ENCODE data around the gene ATRNL1.

Gene ATRNL1

DNA sequence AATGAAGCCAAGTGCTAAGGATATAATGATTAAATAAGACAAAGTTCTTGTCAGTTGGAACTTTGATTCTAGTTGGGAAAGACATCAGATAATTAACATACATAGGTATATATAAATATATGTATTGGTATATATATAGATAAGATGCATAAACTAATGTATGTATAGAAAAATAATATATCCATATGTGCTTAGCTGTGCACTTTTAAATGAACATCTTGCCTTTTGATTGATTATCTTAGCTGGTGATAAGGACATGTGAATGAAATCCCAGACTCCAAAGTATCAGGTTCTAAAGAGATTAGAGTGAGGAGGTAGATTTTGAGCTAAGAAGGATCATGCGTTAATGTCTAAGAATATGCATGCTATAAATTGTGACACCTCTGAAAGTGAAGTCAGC, 822.3 kb downstream of the ATRNL1 start:
- DNase-seq: no peak

DNA sequence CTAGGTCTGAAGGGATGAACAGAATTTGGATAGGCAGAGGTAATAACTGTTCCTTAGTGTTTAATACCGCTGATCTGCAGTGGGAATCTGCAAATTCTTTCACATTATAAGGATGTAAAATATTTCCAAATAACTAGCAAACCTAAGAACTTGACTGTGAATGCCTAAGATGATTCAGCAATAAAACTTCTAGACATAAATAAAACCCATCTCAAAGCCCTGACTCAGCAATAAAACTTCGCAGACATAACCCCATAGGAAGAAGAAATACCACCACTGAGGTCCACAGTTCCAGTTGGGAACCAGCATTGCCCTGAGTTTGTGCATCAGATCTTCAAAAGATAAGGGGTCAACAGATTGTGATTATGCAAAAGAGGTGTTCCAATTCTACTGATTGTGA, 825.6 kb downstream of the ATRNL1 start:
- DNase-seq: no peak

DNA sequence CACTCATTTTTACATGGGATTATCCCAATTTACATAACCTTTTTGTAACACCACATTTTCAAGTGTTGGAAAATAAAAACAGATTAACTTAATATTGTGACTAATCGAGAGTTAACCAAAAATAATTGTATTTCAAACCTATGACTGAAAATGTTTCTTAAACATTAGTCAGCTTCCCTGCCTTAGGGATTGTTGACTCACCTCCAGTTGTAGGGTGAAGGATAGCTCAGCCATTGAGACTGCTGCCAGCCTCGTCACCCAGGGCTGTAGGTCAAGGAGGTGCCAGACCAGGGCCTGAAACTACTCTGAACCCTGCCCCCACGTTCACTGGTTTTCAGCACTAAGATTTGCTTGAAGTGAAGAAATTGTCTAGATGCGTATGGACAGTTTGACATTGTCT, 828.6 kb downstream of the ATRNL1 start:
- DNase-seq: no peak

DNA sequence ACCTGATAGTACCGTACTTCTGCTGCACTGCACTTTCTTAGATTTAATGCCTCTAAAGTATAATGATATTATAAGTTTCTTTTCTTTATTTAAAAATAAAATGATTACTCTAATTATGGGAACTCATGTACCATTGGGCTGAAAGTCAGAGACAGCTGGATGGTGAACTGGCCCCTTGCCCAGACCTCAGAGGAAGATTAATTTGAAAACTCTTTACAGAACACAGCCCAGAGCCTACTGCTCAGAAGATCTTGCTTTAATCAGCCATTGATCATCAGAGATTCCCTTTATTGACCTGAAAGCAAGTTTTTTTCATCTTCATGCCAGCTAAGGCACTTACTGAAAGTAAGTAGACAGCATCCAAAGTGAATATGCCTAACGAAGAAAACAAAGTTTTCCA, 838.1 kb downstream of the ATRNL1 start:
- no peak for DNase-seq

DNA sequence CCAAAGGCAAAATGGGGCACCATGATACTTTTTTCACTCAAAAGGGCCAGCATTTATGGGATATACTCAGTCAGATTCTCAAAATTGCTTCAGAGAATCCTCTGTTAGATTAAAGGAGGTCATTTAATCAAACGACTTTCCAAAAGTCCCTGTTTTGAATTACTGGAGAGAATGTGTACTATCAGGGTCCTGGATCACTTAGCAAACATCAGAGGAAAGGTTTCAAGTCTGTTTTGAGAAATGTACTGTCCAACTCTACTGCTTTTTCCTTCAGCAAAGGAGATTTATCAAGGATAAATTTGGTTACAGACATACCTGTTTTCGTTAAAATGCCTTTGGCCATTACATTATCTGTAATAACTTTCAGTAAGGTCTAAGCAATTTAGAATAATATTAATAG, 838.9 kb downstream of the ATRNL1 start:
- no peak for DNase-seq

DNA sequence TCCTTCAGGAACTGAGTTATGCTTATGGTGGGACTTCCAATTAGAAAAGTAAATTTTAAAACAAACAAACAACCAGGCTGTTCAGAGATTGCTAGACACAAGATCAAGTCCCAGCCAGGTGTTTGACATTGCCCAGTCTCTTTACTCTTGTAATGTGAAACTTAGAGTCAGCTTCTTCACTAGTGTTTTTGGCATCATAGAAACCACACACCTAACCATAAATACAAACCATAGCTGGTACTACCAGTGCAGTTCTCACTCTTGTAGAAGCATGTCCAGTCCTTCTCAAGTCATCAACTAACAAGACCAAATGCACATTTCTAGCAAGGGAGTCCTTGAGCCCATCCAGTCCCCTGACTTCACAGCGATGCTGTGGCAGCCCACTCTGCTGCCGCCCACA, 839.9 kb downstream of the ATRNL1 start:
- DNase-seq: no peak

DNA sequence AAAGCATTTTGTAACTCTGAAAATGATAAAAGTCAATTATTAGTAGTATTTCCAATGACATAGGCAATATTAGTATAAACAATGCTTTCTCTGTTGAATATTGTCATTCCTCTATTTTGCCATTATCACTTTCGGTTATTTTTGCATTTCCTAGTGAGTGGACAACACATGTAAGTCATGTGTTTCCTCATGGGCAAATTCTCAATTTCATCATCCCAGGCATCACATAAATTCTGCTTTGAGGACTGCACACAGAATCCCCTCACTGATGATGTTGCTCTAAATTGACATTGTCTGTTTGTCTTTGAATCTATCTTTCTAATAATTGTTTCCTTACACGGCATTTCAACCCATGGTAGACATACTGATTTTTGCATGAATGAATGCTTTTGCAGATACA, 842.6 kb downstream of the ATRNL1 start:
- DNase-seq: no peak

DNA sequence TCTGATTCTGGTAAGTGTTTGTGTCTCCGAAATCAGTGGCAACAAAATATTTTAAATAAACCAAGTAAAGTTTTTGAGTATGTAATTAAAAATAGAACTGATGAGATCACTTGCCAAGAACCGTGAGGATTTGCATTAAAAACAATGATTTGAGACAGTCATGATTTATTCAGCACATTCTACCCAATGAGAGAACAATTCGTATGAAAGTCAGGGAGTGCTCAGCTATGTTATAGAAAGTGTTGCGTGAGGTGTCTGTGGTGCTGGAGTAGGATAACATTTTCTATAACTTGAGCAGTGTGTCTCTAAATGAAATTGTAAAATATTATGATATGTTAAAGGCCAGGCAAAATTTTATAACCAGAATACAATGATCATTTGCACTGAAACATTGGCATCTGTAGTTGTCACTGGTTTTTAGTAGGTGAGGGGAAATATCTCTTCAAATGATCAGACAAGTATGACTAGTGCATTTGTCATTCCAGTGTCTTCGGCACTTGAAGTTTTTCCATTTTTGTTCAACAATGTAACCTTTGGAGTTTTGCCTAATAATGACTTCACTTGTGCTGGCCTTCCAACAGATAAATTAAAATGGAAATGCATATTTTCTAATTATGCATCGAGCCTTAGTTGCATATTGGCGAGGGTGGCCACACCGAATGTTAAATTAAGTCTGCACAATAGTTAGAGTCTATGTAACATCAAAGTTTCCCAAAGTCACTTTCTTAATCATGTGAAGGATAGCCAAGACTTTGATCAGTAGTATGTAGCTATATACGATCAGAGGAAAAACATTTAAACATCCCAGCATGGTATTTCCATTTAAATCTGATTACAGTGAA, 844.0 kb downstream of the ATRNL1 start:
- no peak for DNase-seq

DNA sequence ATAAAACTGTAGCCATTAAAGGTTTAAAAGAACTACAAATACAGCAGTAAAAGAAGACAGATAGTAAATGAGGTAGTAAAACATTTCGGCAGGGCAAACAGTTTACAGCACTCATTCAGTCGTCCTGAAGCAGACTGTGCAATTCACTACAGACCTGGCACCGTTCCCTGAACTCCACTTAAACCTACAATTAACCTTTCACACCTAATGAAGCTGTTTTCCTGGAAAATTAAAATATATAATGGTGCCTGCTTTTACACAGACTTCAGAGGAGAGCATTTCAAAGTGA, 844.5 kb downstream of the ATRNL1 start:
- no peak for DNase-seq

DNA sequence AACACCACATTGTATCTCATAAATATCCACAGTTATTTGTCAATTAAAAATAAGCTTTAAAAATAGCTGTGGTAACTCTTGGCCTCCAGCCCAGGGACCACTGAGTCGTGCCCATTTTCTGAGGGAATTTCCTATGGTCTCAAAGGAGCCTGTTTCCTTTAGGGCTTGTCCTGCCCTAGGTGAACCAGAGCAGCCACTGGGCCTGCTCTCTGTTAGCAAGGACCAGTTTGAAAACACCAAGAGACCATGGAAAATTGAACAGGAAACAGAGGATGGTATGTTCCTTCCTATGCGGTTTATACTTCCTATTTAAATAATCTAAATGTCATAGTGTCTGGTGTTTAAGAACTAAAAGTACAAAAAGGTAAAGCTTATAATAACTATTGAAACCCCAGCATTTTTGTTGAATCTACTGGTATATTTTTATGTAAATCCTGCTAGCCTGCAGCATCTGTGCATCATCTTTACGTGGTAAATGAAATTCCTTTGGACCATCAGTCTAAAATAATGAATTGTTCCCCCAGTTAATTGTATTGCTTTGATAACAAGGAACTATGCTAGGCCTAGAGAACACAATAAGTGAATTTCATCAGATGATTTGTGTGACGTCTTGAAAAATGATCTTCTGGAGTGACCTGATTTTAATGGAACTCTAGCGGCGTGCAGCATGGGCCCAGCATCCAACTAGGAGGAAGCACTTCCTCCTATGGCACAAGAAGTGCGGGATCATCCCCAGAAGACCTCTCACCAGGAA, 846.1 kb downstream of the ATRNL1 start:
- no peak for DNase-seq

DNA sequence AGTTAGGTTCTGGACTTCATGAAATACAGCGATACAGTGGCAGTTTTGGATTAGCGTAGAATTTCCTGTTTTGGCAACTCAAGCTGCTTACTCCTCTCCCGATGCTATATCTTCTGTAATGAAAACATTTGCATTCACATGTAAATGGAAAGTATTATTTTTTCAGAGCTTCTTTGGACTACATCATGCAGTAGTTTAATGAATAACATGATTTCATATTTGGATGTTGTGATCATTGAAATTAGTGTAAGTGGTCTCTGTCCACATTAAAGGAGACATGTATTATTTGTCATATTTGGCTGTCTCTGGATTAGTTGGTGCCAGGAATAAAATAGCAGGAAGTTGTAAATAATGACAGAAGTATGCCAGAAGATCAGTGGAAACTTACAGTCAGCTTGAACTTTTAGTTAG, 848.2 kb downstream of the ATRNL1 start:
- DNase-seq: no peak

DNA sequence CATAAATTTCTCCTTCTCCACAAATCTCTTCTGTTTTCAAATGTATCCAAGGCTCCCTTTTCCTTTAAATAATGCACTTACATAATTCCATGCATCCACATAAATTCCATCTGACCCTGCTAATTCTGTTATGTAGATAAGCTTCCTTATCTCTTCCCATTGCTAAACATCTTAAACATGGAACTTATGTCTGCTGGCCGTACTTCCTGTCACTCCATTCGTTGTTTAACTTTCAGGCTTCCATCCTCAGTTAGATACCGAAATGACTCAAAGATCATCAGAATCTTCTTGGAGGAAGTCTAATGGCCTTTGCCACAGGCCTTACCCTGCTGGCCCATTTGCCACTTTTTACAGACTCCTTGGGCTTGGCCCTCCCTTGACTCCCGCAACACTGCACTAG, 848.9 kb downstream of the ATRNL1 start:
- DNase-seq: no peak

DNA sequence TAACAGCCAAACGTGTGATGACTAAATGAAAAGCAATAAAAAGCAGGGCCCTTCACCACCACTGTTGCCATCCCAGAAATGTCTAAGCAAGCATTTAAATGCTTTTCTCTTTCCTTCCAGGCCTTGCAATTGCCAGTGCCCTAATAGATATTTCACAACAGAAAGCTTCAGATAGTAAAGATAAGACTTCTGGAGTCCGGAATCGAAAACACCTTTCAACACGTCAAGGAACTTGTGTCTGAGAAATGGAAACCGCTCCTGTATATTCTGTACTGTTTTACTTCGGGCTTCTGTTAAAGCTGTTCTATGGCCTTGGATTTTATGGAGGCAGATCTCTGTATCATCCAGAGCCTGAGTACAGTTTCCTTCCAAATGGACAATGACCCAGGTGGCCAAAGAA, 851.4 kb downstream of the ATRNL1 start:
- DNase-seq: no peak

DNA sequence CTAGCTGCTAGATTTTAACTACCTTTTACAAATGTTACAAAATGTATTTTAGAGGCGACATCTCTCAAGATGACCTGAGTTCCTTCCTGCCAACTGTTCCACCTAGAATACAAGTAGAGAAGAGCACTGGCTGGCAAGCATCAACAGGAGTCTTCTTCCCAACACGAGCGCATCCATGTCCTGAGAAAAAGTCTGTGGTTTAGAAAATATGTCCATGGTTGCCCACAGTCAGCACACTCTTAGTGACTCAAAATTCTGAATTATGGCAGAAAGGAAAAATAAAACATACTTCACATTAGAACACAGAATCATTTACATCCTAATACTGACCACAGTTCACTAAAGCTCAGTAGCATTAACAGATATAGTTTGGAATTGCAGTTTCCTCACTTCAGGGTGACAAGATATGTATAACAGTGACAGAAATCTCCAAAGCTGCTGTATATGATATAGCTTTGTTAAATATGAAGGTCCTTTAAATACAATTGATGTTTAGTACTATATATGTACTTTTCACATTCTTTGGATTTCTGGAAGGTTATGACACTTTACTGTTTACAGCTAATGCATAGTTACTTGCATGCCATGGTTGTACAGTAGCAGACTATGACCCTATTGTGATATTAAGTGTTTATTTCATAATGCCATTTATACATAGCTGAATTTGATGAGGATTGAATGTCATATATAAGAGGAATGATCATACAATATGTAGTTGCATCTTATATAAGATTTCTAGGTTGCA, 852.7 kb downstream of the ATRNL1 start:
- no peak for DNase-seq

DNA sequence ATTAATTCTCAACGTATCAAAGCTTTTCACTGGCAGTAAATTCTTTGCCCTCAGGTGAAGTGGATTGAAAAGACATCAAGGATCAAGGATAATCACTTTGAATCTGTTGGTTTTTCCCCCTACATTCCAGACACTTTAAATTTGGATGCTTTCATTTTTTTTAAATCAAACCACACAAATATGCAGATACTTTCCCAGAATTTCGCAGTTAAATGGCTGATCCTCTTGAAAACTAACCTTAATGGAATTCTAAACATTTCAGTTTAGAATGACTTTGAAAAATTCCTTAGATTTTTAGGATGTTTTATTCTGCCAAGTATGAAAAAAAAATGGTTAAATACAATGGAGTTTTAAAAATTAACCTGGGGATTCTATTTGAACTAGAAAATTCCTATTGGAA, 853.9 kb downstream of the ATRNL1 start:
- no peak for DNase-seq

DNA sequence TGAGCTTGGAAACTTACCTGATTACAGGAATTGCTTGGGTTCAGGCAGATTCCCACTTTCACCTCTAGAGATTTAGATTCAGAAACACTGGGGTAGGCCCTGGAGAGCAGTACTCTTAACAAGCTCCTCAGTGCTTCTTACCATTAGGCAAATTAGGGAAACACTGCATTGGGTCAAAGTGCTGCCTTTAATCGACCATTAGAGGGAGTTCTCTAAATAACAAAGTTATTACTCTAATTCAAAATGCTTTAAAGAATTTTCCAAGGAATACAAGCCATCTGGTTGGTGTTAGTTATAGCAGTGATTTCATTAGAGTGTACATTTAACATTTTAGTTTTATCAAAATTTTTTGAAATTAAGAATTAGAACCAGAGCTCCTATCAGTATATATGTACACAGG, 855.3 kb downstream of the ATRNL1 start:
- no peak for DNase-seq

DNA sequence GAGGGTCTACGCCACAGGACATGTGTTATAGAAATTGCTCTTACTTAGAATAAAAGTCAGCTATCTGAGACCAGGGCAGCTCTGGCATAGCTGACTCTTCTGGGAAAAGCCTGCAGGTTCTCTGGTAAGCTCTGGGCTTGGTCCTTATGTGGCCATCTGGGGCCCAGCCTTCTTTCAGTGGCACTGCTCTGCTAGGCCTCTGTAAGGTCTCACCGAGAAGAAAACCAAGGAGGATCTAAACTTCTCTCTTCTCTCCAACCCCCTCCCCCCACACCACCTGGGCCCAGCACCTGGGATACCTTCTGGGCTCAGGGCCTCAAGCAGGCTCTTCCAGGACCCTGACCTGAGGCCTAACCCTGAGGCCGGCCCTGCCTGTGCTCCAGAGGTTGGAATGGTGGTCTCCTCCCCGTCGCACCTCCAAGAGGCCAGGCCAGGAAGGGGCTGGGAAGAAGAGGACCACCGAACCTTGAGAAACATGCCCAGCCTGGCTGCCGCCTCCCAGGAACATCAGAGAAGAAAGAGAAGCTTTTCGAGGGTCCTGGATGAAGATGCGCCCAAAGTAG, 856.2 kb downstream of the ATRNL1 start:
- no peak for DNase-seq

DNA sequence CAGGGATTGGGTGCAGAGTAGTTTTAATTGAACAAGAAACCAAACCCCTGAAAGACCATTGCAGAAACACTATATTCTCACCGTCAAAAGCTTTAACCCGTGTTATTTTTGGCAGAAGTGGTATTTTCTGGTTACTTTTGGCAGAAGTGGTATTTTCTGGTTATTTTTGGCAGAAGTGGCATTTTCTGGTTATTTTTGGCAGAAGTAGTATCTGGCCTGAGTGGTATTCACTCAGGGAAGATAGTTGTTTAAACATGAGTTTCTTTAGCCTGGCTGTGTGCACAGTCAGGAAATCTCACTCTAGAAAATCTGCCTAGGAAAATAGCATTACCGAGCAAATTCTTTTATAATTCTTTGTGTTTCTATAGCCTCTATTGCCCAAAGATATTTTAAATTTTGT, 857.2 kb downstream of the ATRNL1 start:
- no peak for DNase-seq

DNA sequence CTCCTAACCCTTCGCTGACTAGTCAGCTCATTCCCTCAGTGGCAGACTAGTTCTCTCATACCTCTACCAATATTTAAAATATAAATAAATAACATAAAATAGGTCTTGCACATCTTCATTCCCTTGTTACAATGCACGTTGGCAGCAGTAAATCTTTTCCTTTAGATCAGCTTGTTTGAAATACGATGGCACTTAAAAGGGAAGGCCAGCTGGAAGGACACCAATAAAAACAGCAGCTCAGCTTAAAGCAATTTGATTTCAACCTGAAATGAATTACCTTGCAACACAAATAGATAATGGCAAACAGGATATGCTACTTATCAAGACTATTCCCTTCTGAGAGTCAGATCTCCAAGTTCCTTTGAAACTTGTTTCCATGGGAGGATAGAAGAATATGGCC, 858.1 kb downstream of the ATRNL1 start:
- DNase-seq: no peak

DNA sequence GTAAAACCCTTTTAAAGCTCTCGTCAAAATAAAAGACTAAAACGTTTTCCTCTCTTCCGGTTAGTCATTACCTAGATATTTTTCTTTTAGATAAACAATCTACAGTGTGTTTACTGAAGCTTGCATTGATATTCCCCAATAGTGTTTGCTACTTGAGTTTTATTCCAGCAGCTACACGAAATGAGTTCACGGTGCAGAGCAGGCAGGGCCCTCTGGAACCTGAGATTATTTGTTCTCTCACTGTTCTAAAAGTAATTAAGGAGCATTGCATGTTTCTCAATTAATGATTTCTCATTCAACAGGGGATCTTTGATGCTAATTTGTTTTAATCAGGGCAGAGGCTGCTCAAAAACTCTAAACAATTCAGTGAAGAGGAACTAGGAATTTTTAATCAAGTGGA, 860.1 kb downstream of the ATRNL1 start:
- no peak for DNase-seq

DNA sequence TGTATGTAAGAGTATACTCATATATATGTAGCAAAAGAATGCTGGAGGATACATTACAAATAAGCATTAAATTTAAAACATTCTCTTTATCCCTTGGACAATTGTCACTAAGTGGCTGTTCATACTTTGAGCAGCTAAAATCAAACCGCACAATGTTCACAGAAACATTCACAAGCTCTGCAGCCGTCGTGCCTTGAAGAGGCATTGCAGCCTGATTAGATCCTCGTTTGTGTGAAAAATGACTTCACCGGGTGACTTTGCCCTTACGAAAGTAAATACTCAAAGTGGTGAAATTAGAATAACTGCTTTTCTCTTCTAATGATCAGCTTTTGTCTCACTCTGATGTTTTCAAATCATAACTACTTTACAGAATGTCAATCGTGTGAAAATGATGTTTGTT, 860.8 kb downstream of the ATRNL1 start:
- DNase-seq: no peak

DNA sequence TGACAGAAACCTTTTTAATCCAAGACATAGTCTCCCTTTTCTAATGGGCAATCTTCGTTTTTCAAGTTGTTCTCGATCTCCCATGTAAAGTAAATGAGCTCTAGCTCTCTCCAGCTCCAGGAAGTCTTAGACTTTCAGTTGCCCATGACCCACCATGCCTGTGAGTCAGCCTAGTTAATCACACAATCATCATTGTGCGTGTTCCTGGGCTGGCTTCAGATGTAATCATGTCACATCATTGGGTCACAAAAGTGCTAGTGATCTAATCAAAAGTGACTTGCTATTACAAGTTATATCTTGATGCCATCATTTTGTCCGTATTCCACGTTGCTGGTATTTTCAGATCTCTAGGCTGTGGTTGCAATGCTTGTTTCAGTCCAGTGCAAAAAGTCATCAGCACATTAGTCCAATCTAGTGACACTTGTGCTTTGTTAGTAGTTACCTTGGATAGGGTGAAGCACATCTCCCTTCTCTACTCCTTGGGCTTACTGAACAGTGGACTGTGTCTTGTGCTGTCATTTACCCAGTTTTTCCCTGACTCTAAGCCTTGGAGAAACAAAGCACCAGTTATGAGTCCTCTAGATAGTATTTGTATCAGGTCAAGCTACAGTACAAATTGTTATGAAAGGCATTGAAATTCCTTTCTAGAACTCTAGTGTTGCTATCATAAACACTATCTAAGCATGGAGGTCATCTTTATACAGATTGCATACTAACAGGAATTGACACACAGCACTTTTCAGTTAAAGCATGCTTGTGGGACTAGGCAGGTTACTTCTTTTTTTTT, 863.3 kb downstream of the ATRNL1 start:
- DNase-seq: no peak

DNA sequence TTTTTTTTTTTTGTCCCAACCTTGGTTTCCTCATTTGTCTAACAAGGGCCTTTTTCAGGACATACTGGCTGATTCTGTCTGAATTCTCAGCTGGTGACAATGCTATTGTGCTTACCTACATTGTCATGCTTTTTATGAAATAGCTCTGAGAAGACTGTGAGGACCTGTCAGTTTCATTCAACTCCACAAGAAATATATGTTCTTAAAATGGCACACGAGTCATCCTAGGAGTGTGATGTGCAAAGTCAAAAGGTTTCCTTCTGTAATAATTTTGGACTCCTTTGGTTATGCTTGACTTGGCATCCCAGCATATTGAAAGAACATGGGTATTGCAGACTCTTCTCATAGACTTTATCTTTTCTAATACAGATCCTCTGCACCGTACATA, 863.8 kb downstream of the ATRNL1 start:
- no peak for DNase-seq
